T-cell (primary cell): ENCODE data around the gene RTN4. TPM values are rescaled to one million over a fixed set of nuclear protein-coding genes. Genes with fewer than 3 reads are reported as not detected.

Experiments
- ATAC-seq, 4 experiments: fragments of 200-7000 bp in 3 of 4; fragments of 150-1000 bp in 1 of 4; cut with Tn5 transposase; replicated peaks in 1 of 4; 1 replicate in 3 of 4; 2 replicates in 1 of 4; pipeline ENCODE4 v1.10.0; 2021; ENCODE audit warnings: moderate library complexity in 3 of 4, mild to moderate bottlenecking in 2 of 4, moderate number of reproducible peaks in 1 of 4
- CTCF ChIA-PET, 2 donors: fragments of 300-600 bp; sonication (Branson Sonifier 250); formaldehyde crosslinking; loops; one replicate each; lab custom pipeline; 2022; ENCODE audit warnings: antibody characterized with exemption in 2 of 2; lab: Charles Lee
- POLR2A ChIA-PET, 2 donors: fragments of 300-600 bp; sonication (Branson Sonifier 250); formaldehyde crosslinking; loops; one replicate each; lab custom pipeline; 2022; ENCODE audit warnings: antibody characterized with exemption in 2 of 2; lab: Charles Lee
- DNase-seq, 35 experiments: peaks; one replicate each; pipeline versions ENCODE4 v3.0.0 to v3.0.0-alpha.2; 2013 to 2023
- H3K27ac ChIP-seq: one replicate; pipeline ENCODE4 v1.5.1; 2013; ENCODE audit warnings: low read length
- H3K27me3 ChIP-seq, 2 experiments: replicated peaks in 1 of 2; 1 replicate in 1 of 2; 2 replicates in 1 of 2; pipeline versions ENCODE4 v1.6.1 to v1.7.0; 2013; ENCODE audit warnings: low read length in 1 of 2, mixed read lengths in 1 of 2; ENCODE audit not compliant: control insufficient read depth in 2 of 2, insufficient read depth in 2 of 2; ENCODE audit errors: extremely low read depth in 1 of 2
- H3K36me3 ChIP-seq, 2 donors: 1 replicate in 1 of 2; 2 replicates in 1 of 2; pipeline versions ENCODE4 v1.6.1 to v1.7.0; 2013; ENCODE audit warnings: low read length in 1 of 2; ENCODE audit not compliant: control insufficient read depth in 2 of 2, insufficient read depth in 1 of 2; ENCODE audit errors: extremely low read depth in 1 of 2
- H3K4me1 ChIP-seq, 2 experiments: 1 replicate in 1 of 2; 2 replicates in 1 of 2; pipeline versions ENCODE4 v1.6.1 to v1.7.0; 2013; ENCODE audit warnings: low read length in 2 of 2, mixed read lengths in 1 of 2; ENCODE audit not compliant: insufficient read depth in 2 of 2, control insufficient read depth in 1 of 2; ENCODE audit errors: extremely low read depth in 1 of 2
- H3K4me3 ChIP-seq, 2 donors: 1 replicate in 1 of 2; 2 replicates in 1 of 2; pipeline versions ENCODE4 v1.5.1 to v1.7.0; 2013; ENCODE audit warnings: mild to moderate bottlenecking in 2 of 2, low read length in 1 of 2, moderate library complexity in 1 of 2; ENCODE audit not compliant: control insufficient read depth in 1 of 2; ENCODE audit errors: extremely low read depth in 1 of 2
- H3K9me3 ChIP-seq: 2 replicates; pipeline ENCODE4 v1.7.0; 2013
- H3K27ac Mint-ChIP-seq, 2 donors: one replicate each; pipeline ENCODE4 v1.8.0; 2020 to 2021; ENCODE audit warnings: mild to moderate bottlenecking in 2 of 2, mixed read lengths in 2 of 2
- H3K27me3 Mint-ChIP-seq, 2 donors: one replicate each; pipeline ENCODE4 v1.8.0; 2021 to 2022; ENCODE audit warnings: mixed read lengths in 2 of 2
- H3K36me3 Mint-ChIP-seq: one replicate; pipeline ENCODE4 v1.8.0; 2021; ENCODE audit warnings: mixed read lengths
- H3K4me1 Mint-ChIP-seq, 3 donors: one replicate each; pipeline ENCODE4 v1.8.0; 2020 to 2022; ENCODE audit warnings: mixed read lengths in 3 of 3, mild to moderate bottlenecking in 1 of 3
- H3K4me3 Mint-ChIP-seq, 3 donors: one replicate each; pipeline ENCODE4 v1.8.0; 2020 to 2022; ENCODE audit warnings: mild to moderate bottlenecking in 3 of 3, mixed read lengths in 3 of 3, moderate library complexity in 3 of 3
- H3K9me3 Mint-ChIP-seq, 3 donors: one replicate each; pipeline ENCODE4 v1.8.0; 2020 to 2022; ENCODE audit warnings: mixed read lengths in 3 of 3
- WGBS: methylation state at CpG from one replicate; pipeline ENCODE4 v1.1.5; 2013; ENCODE audit warnings: missing lambda C conversion rate; ENCODE audit not compliant: insufficient coverage; 5-methylcytosine and 5-hydroxymethylcytosine counted together
- total RNA-seq, 35 experiments: library from RNA in 6 of 35; stranded (reverse) in 6 of 35; fragments of 120-200 nt in 1 of 35; gene quantifications; one replicate each; pipeline versions ENCODE4 v1.2.1 to v1.2.4 and lab custom pipeline; 2013 to 2026

The RTN4 gene
- total RNA-seq, 5 donors from 2014 or later (not counting 1 experiment from before 2014, with no cell fraction given): 66.3 to 77.1 (median 75.4) TPM

DNA sequence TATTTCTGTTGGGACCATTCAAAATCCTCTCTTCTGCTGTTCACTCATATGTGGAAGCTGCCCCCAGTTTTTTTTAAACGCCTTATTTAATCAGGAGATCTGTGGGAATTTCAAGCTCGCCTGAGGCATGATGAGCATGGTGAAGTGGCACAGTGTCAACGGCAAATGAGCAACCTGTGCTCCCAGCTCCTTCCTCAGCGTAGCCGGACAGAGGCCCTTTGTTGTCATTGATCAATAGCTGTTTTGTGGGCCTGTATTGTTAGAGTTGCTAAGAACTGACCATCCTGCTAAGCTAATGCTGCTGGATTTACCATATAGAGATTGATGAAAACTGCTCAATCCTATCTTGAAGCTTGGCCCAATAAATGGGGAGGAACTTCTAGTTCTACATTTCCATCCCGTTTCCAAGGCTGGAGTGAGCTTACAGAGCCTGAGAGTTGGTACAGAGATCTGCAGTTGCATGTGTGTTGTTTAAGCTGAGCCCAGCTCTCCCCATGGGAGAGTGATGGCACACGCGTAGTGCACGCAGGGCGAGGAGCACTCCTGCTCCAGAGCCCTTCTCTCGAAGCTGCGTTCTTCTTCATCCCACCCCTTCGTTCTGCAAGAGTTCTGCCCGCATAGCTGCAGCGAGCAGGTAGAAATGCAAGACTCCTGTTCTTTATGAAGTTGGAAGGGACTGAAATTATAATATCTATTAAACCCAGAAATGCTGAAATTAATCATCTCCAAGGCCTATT is 108.8 kb downstream of the RTN4 start:
- DNase-seq (no peak), ATAC-seq (no peak)
- no peak overlapping the region for H3K27ac Mint-ChIP-seq
- peaks cover 0 to 2% of the 10 kb centered on the region in 2 donors for H3K27me3 Mint-ChIP-seq
- H3K4me3 Mint-ChIP-seq: no peak overlapping the region
- peaks cover 2 to 7% (median 6%) of the 10 kb centered on the region in 3 donors for H3K9me3 Mint-ChIP-seq
- no peaks in the 10 kb centered on the region for H3K27me3 ChIP-seq
- no peak overlapping the region for H3K27ac ChIP-seq
- peaks cover 2 to 28% of the 10 kb centered on the region in 2 experiments for H3K4me1 ChIP-seq
- no peaks in the 10 kb centered on the region for H3K36me3 Mint-ChIP-seq
- no peak overlapping the region for H3K4me3 ChIP-seq
- ChIA-PET CTCF (no interaction called here), POLR2A (no interaction called here)
- H3K4me1 Mint-ChIP-seq: peaks cover 1 to 12% (median 10%) of the 10 kb centered on the region in 3 donors
- WGBS: 99% methylated on average over 10 of the region's 15 CpGs
- H3K36me3 ChIP-seq: no peaks in the 10 kb centered on the region
- no peaks in the 10 kb centered on the region for H3K9me3 ChIP-seq

GRCh38 chr2:54940723-54941122 is 109.5 kb downstream of the RTN4 start:
- WGBS: no CpG with 5 or more reads among the region's 3 CpGs
- ATAC-seq: no peak
- Mint-ChIP-seq H3K4me1 (peaks cover 1 to 6% (median 5%) of the 10 kb centered on the region in 3 donors), H3K4me3 (no peak overlapping the region), H3K27ac (no peak overlapping the region), H3K27me3 (no peaks in the 10 kb centered on the region), H3K36me3 (no peaks in the 10 kb centered on the region), H3K9me3 (peaks cover 2 to 7% (median 6%) of the 10 kb centered on the region in 3 donors)
- no peaks in the 10 kb centered on the region for H3K36me3 ChIP-seq
- H3K4me1 ChIP-seq: peaks cover 2 to 22% of the 10 kb centered on the region in 2 experiments
- no peaks in the 10 kb centered on the region for H3K9me3 ChIP-seq
- ChIA-PET CTCF (no interaction called here), POLR2A (no interaction called here)
- H3K27ac ChIP-seq: no peak overlapping the region
- H3K27me3 ChIP-seq: no peaks in the 10 kb centered on the region
- H3K4me3 ChIP-seq: no peak overlapping the region
- DNase-seq: no peak

GRCh38 chr2:54939446-54940118 is 110.7 kb downstream of the RTN4 start:
- ATAC-seq (no peak), DNase-seq (no peak)
- H3K36me3 Mint-ChIP-seq: no peaks in the 10 kb centered on the region
- Histone ChIP-seq H3K9me3 (no peaks in the 10 kb centered on the region), H3K36me3 (no peaks in the 10 kb centered on the region), H3K27me3 (no peaks in the 10 kb centered on the region), H3K4me1 (peaks cover 2 to 18% of the 10 kb centered on the region in 2 experiments), H3K4me3 (no peak overlapping the region), H3K27ac (no peak overlapping the region)
- no peak overlapping the region for H3K27ac Mint-ChIP-seq
- H3K4me1 Mint-ChIP-seq: peaks cover 0 to 2% (median 0%) of the 10 kb centered on the region in 3 donors
- CTCF ChIA-PET: no interaction called here
- POLR2A ChIA-PET: no interaction called here
- H3K4me3 Mint-ChIP-seq: no peak overlapping the region
- H3K27me3 Mint-ChIP-seq: no peaks in the 10 kb centered on the region
- 88% methylated on average over 3 of the region's 7 CpGs for WGBS
- peaks cover 2 to 7% (median 6%) of the 10 kb centered on the region in 3 donors for H3K9me3 Mint-ChIP-seq

DNA sequence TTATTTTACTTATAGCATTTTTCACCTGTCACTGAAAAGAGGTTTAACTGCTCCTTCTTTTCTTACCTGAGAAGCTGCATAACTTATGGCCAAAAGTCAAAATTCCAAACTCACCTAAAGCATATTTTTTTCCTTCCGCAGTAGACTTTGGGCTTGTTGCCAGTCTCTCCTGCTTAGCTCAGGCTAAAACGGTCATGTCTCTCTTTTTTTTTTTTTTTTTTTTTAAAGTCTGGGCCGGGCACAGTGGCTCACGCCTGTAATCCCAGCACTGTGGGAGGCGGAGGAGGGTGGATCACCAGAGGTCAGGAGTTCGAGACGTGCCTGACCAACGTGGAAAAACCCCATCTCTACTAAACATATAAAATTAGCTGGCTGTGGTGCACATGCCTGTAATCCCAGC is 113.5 kb downstream of the RTN4 start:
- Histone ChIP-seq H3K4me3 (no peak overlapping the region), H3K9me3 (no peaks in the 10 kb centered on the region), H3K36me3 (no peaks in the 10 kb centered on the region), H3K4me1 (peaks cover 0 to 4% of the 10 kb centered on the region in 2 experiments), H3K27ac (no peak overlapping the region), H3K27me3 (peaks cover 0 to 3% of the 10 kb centered on the region in 2 experiments)
- ChIA-PET CTCF (no interaction called here), POLR2A (interaction anchor here in 1 of 2 donors (0.6 kb wide), 1 partner anchor 85 kb away, joined by 8 read pairs; no protein-coding TSS in a partner anchor)
- peaks cover 2 to 7% (median 6%) of the 10 kb centered on the region in 3 donors for H3K9me3 Mint-ChIP-seq
- H3K4me1 Mint-ChIP-seq: peaks cover 0 to 2% (median 0%) of the 10 kb centered on the region in 3 donors
- no peak overlapping the region for H3K27ac Mint-ChIP-seq
- WGBS: no CpG with 5 or more reads among the region's 8 CpGs
- no peak for ATAC-seq
- no peaks in the 10 kb centered on the region for H3K36me3 Mint-ChIP-seq
- H3K4me3 Mint-ChIP-seq: no peak overlapping the region
- H3K27me3 Mint-ChIP-seq: no peaks in the 10 kb centered on the region
- DNase-seq: no peak

GRCh38 chr2:54935389-54935788 is 114.9 kb downstream of the RTN4 start:
- POLR2A ChIA-PET: no interaction called here
- Histone ChIP-seq H3K27ac (no peak overlapping the region), H3K4me3 (no peak overlapping the region), H3K9me3 (no peaks in the 10 kb centered on the region), H3K4me1 (no peaks in the 10 kb centered on the region), H3K27me3 (peaks cover 0 to 5% of the 10 kb centered on the region in 2 experiments), H3K36me3 (no peaks in the 10 kb centered on the region)
- H3K4me3 Mint-ChIP-seq: no peak overlapping the region
- no peak overlapping the region for H3K27ac Mint-ChIP-seq
- H3K27me3 Mint-ChIP-seq: no peaks in the 10 kb centered on the region
- H3K9me3 Mint-ChIP-seq: peaks cover 2 to 7% (median 6%) of the 10 kb centered on the region in 3 donors
- H3K4me1 Mint-ChIP-seq: no peaks in the 10 kb centered on the region
- no CpG with 5 or more reads among the region's 4 CpGs for WGBS
- ATAC-seq (no peak), DNase-seq (no peak)
- CTCF ChIA-PET: no interaction called here
- no peaks in the 10 kb centered on the region for H3K36me3 Mint-ChIP-seq

- H3K4me1 Mint-ChIP-seq: no peaks in the 10 kb centered on the region
- no peak overlapping the region for H3K27ac Mint-ChIP-seq
- no peak overlapping the region for H3K4me3 ChIP-seq
- peaks cover 0 to 4% of the 10 kb centered on the region in 2 donors for H3K27me3 Mint-ChIP-seq
- H3K9me3 Mint-ChIP-seq: peaks cover 0 to 3% (median 0%) of the 10 kb centered on the region in 3 donors
- ATAC-seq (no peak), DNase-seq (no peak)
- H3K36me3 Mint-ChIP-seq: no peaks in the 10 kb centered on the region
- no peaks in the 10 kb centered on the region for H3K9me3 ChIP-seq
- H3K4me1 ChIP-seq: no peaks in the 10 kb centered on the region
- POLR2A ChIA-PET: no interaction called here
- no peak overlapping the region for H3K4me3 Mint-ChIP-seq
- H3K36me3 ChIP-seq: no peaks in the 10 kb centered on the region
- CTCF ChIA-PET: interaction anchor here in 1 of 2 donors (0.6 kb wide), 1 partner anchor 24 kb away, joined by 5 read pairs; no protein-coding TSS in a partner anchor
- peaks cover 0 to 5% of the 10 kb centered on the region in 2 experiments for H3K27me3 ChIP-seq
- H3K27ac ChIP-seq: no peak overlapping the region
- WGBS: 100% methylated on average over 3 of the region's 6 CpGs
These were observed 118.8 kb downstream of the RTN4 start for GRCh38 chr2:54931473-54931872.
